ENCODE data around the gene USP17L12.
"Not testable (repeated sequence)": the region's sequence is repeated elsewhere in the genome, so short reads cannot be mapped to it uniquely, and the experiment has no call there.

- TF ChIP-seq CTCF, POLR2A (IDR thresholded peaks at IDR 0.05): not testable (repeated sequence)
Observed at GRCh38 chr4:9234085-9234484, 14.1 kb downstream of the USP17L12 start, which contains the start of gene USP17L15.

Measured in adrenal gland (tissue), 5 donors.